PC-3 (cell line): ENCODE data around the gene GLRA3.

ENCODE experiments used
- CTCF ChIP-seq: fragments of 300-600 bp; sonication (generic); conservative IDR thresholded peaks from 2 replicates; pipeline ENCODE4 v1.5.1; 2017; ENCODE audit warnings: antibody characterized with exemption, low read depth, mild to moderate bottlenecking, low read length
- EZH2 ChIP-seq: fragments of 300-600 bp; sonication (generic); IDR thresholded peaks from one replicate; pipeline ENCODE4 v1.6.1; 2017; ENCODE audit warnings: antibody characterized with exemption, mild to moderate bottlenecking, low read length; ENCODE audit not compliant: unreplicated experiment
- EZH2phosphoT487 ChIP-seq: fragments of 300-600 bp; sonication (generic); IDR thresholded peaks from 2 replicates; pipeline ENCODE4 v1.6.1; 2018; ENCODE audit warnings: mild to moderate bottlenecking, antibody characterized with exemption, low read length, borderline replicate concordance

- TF ChIP-seq CTCF (no peak), EZH2phosphoT487 (no peak), EZH2 (no peak)
These were observed 131.2 kb downstream of the GLRA3 start for GRCh38 chr4:174697896-174698295.
